Left lung (tissue), 10 donors: ENCODE data around the gene CCNG2. TPM values are rescaled to one million over a fixed set of nuclear protein-coding genes. Genes with fewer than 3 reads are reported as not detected.

Source experiments
- ATAC-seq: fragments of 200-7000 bp; cut with Tn5 transposase; one replicate; pipeline ENCODE4 v1.9.1; 2020; ENCODE audit warnings: moderate library complexity
- DNase-seq, 4 donors: peaks; one replicate each; pipeline ENCODE4 v3.0.0-alpha.2; 2013 to 2020
- H3K27ac ChIP-seq, 2 donors: fragments of 200-600 bp; sonication (generic) in 1 of 2; one replicate each; pipeline versions ENCODE4 v1.5.0 to v1.8.0; 2020 to 2021
- H3K27me3 ChIP-seq, 2 donors: fragments of 200-600 bp; sonication (generic) in 1 of 2; one replicate each; pipeline versions ENCODE4 v1.5.0 to v1.8.0; 2020 to 2021
- H3K36me3 ChIP-seq, 2 donors: fragments of 200-600 bp; sonication (generic) in 1 of 2; one replicate each; pipeline versions ENCODE4 v1.5.0 to v1.8.0; 2020 to 2021
- H3K4me1 ChIP-seq, 2 donors: fragments of 200-600 bp; one replicate each; pipeline ENCODE4 v1.8.0; 2021
- H3K4me3 ChIP-seq, 2 donors: fragments of 200-600 bp; sonication (generic) in 1 of 2; one replicate each; pipeline versions ENCODE4 v1.5.0 to v1.8.0; 2020 to 2021; ENCODE audit warnings: mild to moderate bottlenecking in 1 of 2
- H3K9me3 ChIP-seq, 2 donors: fragments of 200-600 bp; sonication (generic) in 1 of 2; one replicate each; pipeline versions ENCODE4 v1.5.0 to v1.8.0; 2020 to 2021
- CTCF ChIP-seq, 2 donors: fragments of 200-600 bp; sonication (generic) in 1 of 2; IDR thresholded peaks; one replicate each; pipeline versions ENCODE4 v1.5.0 to v1.8.0; 2021; ENCODE audit warnings: antibody characterized with exemption in 2 of 2
- intact Hi-C, 2 donors: fragments of 100-400 bp; cut with DNase I; formaldehyde crosslinking; loops; one replicate each; pipeline versions ENCODE4 v1.11.2 to v1.14.2; 2022
- polyA plus RNA-seq, 6 donors: library from polyadenylated mRNA; unstranded; fragments of 120-200 nt; gene quantifications; one replicate each; pipeline ENCODE4 v1.2.1, GENCODE V29; 2013; ENCODE audit not compliant: insufficient read length in 6 of 6
- total RNA-seq, 2 donors: library from RNA; stranded (reverse); fragmentation: NEBNext Ultra II Directional; extraction: Animal tissue kit (Norgen Biotek cat#: 25700); gene quantifications; one replicate each; pipeline ENCODE4 v1.2.1, GENCODE V29; 2021
- donor health status: DM: no; HTN: yes; CAD: no.
- donor health status: DM: no; HTN: no; CAD: no.

Gene CCNG2
- total and polyA plus RNA-seq, 8 donors, result 31.6 to 136 (median 106) TPM

GRCh38 chr4:77120886-77121508 is 36.0 kb upstream of the CCNG2 start:
- Histone ChIP-seq H3K4me3 (no peak overlapping the region), H3K4me1 (peaks cover 0 to 4% of the 10 kb centered on the region in 2 donors), H3K27me3 (no peaks in the 10 kb centered on the region), H3K27ac (no peak overlapping the region), H3K9me3 (no peaks in the 10 kb centered on the region), H3K36me3 (no peaks in the 10 kb centered on the region)
- intact Hi-C loops, result no loop called here
- no peak for TF ChIP-seq CTCF (IDR thresholded peaks at IDR 0.05)
- no peak for DNase-seq
- ATAC-seq, result no peak

GRCh38 chr4:77121736-77122240 is 35.2 kb upstream of the CCNG2 start:
- Histone ChIP-seq H3K4me1 (peaks cover 0 to 12% of the 10 kb centered on the region in 2 donors), H3K9me3 (no peaks in the 10 kb centered on the region), H3K27ac (no peak overlapping the region), H3K36me3 (no peaks in the 10 kb centered on the region), H3K27me3 (no peaks in the 10 kb centered on the region), H3K4me3 (no peak overlapping the region)
- TF ChIP-seq CTCF (IDR thresholded peaks at IDR 0.05), result no peak
- no peak for ATAC-seq
- intact Hi-C loops, result no loop called here
- DNase-seq, result peak in 1 of 4 donors; percentile 30

GRCh38 chr4:77122656-77123055 is 34.4 kb upstream of the CCNG2 start:
- Histone ChIP-seq H3K36me3 (no peaks in the 10 kb centered on the region), H3K9me3 (no peaks in the 10 kb centered on the region), H3K4me3 (no peak overlapping the region), H3K27me3 (no peaks in the 10 kb centered on the region), H3K27ac (no peak overlapping the region), H3K4me1 (peaks cover 0 to 16% of the 10 kb centered on the region in 2 donors)
- no peak for TF ChIP-seq CTCF (IDR thresholded peaks at IDR 0.05)
- DNase-seq, result no peak
- intact Hi-C loops, result no loop called here
- no peak for ATAC-seq

- H3K4me3 ChIP-seq, result no peak overlapping the region
Observed at GRCh38 chr4:77123411-77123810, 33.6 kb upstream of the CCNG2 start.

GRCh38 chr4:77124576-77124975 is 32.4 kb upstream of the CCNG2 start:
- DNase-seq (no peak), ATAC-seq (no peak)
- intact Hi-C loops, result no loop called here
- H3K4me1 ChIP-seq, result peaks cover 0 to 22% of the 10 kb centered on the region in 2 donors
- no peaks in the 10 kb centered on the region for H3K9me3 ChIP-seq
- no peaks in the 10 kb centered on the region for H3K36me3 ChIP-seq
- TF ChIP-seq CTCF (IDR thresholded peaks at IDR 0.05), result no peak
- H3K27me3 ChIP-seq, result no peaks in the 10 kb centered on the region
- H3K27ac ChIP-seq, result no peak overlapping the region
- no peak overlapping the region for H3K4me3 ChIP-seq

More at GRCh38 chr4:77123411-77123810, 33.6 kb upstream of the CCNG2 start:
- Histone ChIP-seq H3K9me3 (no peaks in the 10 kb centered on the region), H3K27me3 (no peaks in the 10 kb centered on the region), H3K4me1 (peaks cover 0 to 22% of the 10 kb centered on the region in 2 donors), H3K36me3 (no peaks in the 10 kb centered on the region), H3K27ac (no peak overlapping the region)
- TF ChIP-seq CTCF (IDR thresholded peaks at IDR 0.05), result no peak
- DNase-seq (no peak), ATAC-seq (no peak)
- intact Hi-C loops, result no loop called here
